Fibroblast of upper back skin (primary cell): Measurements from ENCODE around the gene MYCN.
"Not testable (repeated sequence)": the region's sequence is repeated elsewhere in the genome, so short reads cannot be mapped to it uniquely, and the experiment has no call there.

Experiments
- DNase-seq: peaks from one replicate; pipeline ENCODE4 v3.0.0-alpha.2; 2013

MYCN gene

DNA sequence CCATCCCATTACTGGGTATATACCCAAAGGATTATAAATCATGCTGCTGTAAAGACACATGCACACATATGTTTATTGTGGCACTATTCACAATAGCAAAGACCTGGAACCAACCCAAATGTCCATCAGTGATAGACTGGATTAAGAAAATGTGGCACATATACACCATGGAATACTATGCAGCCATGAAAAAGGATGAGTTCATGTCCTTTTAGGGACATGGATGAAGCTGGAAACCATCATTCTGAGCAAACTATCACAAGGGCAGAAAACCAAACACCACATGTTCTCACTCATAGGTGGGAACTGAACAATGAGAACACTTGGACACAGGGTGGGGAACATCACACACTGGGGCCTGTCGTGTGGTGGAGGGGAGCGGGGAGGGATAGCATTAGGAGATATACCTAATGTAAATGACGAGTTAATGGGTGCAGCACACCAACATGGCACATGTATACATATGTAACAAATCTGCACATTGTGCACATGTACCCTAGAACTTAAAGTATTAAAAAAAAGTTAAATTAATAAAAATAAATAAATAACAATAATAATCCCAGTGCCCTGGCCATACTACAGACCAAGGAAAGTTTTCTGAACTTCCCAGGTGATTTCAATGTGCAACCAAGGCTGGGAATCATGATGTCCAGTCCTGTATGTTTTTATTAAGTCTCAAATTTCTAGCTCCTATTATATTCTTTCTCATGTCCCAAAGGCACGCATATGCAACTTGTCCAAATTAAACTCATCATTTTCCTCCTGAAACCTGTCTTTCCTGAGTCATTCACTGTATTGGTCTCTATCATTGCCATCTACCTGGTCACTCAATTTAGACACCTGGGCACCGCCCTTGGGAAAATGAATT lies 23.0 kb downstream of the MYCN start:
- DNase-seq = not testable (repeated sequence)

DNA sequence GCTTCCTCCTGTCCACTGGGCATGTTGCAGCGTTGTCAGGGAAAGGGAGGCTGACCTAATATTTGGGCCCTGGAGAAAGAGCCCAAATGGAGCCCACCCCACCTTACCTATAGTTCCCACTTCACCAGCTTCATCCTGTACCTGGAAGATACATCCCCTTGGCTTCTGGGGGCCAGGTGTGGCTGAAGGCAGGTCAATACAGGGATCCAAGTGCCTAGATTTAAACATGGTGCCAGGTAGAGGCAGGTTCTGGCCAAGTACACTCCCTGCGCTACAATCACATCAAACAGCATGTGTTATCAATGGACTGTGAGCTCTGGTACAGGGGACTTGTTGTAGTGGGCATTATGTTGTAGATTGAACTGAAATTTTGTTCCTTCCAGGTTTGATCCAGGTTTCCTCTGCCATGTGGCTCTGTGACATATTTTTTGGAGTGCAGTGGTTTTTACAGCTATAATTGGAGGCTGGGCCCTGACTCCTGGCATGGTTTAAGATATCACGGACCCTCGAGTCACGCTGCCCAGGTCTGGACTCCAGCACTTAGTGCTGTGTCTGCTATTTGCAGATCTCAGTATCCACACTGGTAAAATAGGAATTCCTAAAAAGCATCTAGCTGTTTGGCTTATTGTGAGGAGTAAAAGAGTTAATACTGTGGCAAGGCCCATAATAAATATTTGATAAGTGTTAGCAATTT lies 23.8 kb downstream of the MYCN start:
- no peak for DNase-seq

DNA sequence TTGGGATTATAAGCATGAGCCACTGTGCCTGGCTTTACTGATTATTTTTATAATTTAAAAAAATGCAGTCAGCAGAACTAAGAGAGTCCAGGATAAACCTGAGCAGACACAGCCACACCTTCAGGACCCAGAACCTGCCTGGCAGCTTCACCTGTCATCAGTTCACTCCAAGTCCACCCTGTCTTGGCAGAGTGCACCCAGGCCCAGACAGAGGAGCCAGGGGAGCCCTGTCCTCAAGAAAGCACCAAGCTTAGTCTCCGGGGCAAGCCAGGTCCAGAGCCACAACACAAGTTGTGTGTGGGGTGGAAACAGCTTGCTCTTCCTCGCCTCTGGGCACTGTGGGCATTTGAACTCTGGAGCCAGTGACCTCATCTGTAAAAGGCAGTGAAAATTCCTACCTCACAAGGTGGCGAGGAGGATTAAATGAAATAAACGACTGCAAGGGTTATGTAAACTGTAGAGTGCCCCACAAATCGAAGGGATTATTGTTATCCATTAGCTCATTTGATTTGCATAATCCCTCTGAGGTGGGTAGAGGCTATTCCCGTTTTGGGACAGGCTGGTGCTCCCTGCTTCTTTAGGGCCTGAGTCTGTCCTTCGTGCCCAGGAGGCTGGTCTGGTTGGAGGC lies 24.7 kb downstream of the MYCN start:
- no peak for DNase-seq

GRCh38 chr2:15965564-15966019 lies 25.2 kb downstream of the MYCN start:
- no peak for DNase-seq

GRCh38 chr2:15967415-15968279 lies 27.3 kb downstream of the MYCN start:
- DNase-seq = no peak

DNA sequence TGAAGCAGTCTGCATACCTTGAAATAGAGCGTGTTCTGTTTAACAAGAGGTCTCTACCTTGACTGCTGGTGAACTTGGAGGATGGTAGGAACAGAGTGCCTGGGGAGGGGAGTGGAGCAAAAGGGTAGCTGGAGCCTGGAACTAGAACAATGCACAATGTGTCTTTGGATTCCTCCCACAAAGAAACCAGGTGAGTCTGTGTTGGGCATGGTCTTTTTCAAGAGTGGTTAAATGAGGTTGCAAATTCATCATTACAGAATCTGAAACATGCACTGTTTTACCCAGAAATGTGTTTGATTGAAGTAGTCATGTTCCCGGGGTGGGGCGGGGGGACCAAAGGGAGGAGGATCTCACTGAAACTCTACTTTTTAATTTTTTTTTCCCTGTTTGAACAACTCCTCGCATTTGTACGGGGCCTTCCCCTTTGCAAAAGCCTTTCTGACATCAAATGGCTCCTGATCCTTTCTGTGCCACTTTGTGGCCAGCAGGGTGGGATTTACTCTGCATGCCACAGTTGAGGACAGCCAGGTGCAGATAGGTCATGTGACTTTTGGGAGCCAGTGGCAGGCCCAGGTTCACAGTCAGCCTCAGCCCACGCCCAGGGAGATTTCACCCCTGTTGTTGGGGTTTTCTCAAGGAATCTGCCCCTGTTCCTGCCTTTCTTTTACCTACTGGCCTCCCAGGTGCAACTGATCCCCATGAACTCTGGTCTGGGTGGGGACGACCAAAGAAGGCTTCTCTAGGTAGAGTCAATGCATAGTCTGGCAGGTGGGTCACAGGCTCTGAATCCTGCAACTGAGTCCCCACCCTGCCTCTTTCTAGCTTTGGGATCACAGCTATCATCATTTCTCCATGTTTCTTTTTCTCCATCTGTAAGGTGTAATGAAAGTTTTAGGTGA lies 28.2 kb downstream of the MYCN start:
- no peak for DNase-seq

DNA sequence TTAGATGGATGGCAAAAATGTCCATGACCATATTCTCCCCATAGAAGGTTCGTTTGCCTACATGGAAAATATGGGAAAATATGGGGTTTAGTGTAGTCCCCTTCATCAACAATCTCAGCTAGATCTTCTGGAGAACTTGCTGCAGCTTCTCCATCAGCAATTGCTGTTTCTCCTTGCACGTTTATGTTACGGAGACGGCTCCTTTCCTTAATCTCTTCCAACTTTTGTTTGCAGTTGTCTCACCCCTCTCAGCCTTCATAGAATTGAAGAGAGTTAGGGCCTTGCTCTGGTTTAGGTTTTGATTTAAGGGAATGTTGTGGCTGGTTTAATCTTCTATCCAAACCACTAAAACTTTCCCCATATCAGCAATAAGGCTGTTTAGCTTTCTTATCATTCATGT lies 28.9 kb downstream of the MYCN start:
- DNase-seq = no peak

- DNase-seq = no peak
Observed at GRCh38 chr2:15970701-15971100, 30.4 kb downstream of the MYCN start.

DNA sequence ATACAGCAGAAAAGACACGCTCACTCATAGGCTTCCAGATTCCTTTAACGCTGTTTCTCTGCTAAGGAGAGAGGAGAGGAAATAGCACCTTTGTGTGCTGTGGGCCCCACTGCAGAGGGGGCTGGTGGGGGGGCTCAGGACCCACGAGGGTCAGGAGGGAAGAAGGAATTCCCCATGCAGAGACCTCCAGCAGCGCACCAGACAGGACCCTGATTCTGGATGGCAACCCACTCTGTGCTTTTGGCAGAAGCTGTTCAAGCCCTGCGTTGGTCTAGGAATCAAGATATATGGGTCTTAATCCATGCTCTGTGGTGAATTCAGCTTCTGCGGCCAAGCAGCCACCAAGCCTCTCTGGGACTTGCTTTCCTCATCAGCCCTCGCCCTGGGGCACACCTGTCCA lies 31.0 kb downstream of the MYCN start:
- no peak for DNase-seq

- DNase-seq = no peak
Observed at GRCh38 chr2:15971831-15972522, 31.6 kb downstream of the MYCN start.

- DNase-seq = no peak
Observed at GRCh38 chr2:15973481-15974401, 33.4 kb downstream of the MYCN start.

GRCh38 chr2:15974565-15975260 lies 34.4 kb downstream of the MYCN start:
- DNase-seq = no peak

GRCh38 chr2:15975261-15975600 lies 34.9 kb downstream of the MYCN start:
- no peak for DNase-seq

GRCh38 chr2:15975676-15976075 lies 35.3 kb downstream of the MYCN start:
- DNase-seq = no peak

DNA sequence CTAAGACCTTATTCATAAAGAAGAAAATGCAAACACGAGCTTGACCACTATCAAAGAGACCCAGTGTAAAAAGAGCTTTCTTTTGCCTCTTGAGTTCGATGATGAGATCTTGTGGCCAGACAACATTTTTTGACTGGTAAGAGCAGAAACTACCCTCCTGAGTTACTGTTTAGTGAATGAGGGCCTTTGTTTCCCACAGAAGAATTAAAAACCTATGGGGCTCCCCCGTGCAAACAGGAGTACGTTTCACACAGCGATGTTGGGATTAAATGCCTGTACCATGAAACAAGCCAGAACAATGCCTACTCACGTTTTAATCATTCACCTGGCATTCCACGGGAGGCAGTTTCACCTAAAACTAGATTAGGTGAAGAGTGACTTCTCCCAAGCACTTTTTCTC lies 36.0 kb downstream of the MYCN start:
- no peak for DNase-seq

GRCh38 chr2:15979051-15979758 lies 38.9 kb downstream of the MYCN start:
- no peak for DNase-seq

DNA sequence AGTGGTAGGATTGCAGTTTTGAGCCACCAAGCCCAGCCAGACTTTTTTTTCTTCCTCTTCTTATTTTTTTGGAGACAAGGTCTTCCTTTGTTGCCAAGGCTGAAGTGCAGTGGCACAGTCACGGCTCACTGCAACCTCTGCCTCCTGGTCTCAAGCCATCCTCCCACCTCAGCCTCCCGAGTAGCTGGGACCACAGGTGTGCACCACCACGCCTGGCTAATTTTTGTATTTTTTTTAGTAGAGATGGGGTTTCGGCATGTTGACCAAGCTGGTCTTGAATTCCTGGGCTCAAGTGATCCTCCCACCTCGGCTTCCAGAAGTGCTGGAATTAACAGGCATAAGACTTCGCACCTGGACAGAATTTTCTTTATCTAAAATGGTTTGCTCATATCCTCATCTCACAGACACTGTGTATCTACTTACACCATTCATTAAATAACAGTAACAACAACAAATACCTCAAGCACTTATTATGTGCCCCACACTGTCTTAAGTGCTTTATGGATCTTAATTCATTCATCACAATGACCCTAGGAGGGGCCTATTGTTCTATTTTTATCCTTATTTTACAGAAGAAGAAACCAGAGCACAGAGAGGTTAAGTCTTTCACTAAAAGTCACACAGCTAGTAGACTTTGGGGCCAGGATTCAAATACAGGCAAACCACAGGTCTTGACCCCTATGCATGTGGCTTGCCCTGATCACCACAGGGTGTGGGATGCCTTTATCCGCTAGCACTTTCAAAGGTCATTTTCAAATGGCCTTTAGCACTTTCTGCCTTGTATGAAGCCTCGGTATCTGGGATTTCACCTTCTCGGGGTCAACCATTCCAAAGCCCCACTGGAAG lies 39.6 kb downstream of the MYCN start:
- DNase-seq = no peak

DNA sequence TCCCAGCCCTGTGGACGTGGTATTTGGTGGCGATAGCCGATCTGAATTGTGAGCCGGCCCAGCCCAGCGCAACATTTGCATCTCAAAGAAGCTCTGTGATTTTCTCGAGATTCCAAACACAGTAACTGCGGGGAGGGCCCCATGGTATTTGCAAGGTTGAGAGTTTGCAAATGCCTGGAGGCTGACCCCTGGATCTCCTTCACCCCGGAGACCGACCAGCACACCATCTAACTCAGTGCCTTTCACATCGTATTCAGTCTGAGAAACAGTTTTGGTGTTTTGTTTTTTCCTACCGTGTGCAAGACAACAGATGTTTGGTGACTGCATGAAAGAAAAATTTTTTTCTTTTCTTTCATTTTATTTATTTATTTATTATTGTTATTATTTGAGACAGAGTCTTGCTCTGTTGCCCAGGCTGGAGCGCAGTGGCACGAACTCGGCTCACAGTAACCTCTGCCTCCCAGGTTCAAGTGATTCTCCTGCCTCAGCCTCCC lies 40.3 kb downstream of the MYCN start:
- DNase-seq = no peak
